Astrocyte (in vitro differentiated cells and primary cell): ENCODE data around the gene SETD1A. TPM values are rescaled to one million over a fixed set of nuclear protein-coding genes. Genes with fewer than 3 reads are reported as not detected.

Source experiments
- DNase-seq: peaks from one replicate; pipeline ENCODE4 v3.0.0-alpha.2; 2010; ENCODE audit warnings: low read depth
- FAIRE-seq: peaks from 2 replicates; lab custom pipeline; 2011; peaks lifted over from hg19 to GRCh38; lab: Jason Lieb, UNC
- H2AFZ ChIP-seq: 2 replicates; pipeline ENCODE4 v1.6.0; 2012; ENCODE audit warnings: low read depth, low read length, inconsistent platforms
- H3K27ac ChIP-seq: 2 replicates; pipeline ENCODE4 v1.5.1; 2011; ENCODE audit warnings: low read depth, low read length, inconsistent platforms
- H3K27me3 ChIP-seq: 2 replicates; pipeline ENCODE4 v1.6.0; 2011; ENCODE audit warnings: low read length, inconsistent platforms; ENCODE audit not compliant: insufficient read depth
- H3K36me3 ChIP-seq: 2 replicates; pipeline ENCODE4 v1.5.1; 2011; ENCODE audit warnings: low read length, inconsistent platforms; ENCODE audit not compliant: insufficient read depth
- H3K4me1 ChIP-seq: 2 replicates; pipeline ENCODE4 v1.5.1; 2011; ENCODE audit warnings: low read length, inconsistent platforms; ENCODE audit not compliant: insufficient read depth
- H3K4me2 ChIP-seq: 2 replicates; pipeline ENCODE4 v1.6.0; 2012; ENCODE audit warnings: low read length, inconsistent platforms
- H3K4me3 ChIP-seq: 2 replicates; pipeline ENCODE4 v1.5.1; 2011; ENCODE audit warnings: low read depth, mild to moderate bottlenecking, low read length, inconsistent platforms; ENCODE audit not compliant: insufficient read depth
- H3K79me2 ChIP-seq: 2 replicates; pipeline ENCODE4 v1.6.0; 2012; ENCODE audit warnings: mild to moderate bottlenecking, low read length, inconsistent platforms; ENCODE audit not compliant: insufficient read depth
- H3K9ac ChIP-seq: 2 replicates; pipeline ENCODE4 v1.6.0; 2012; ENCODE audit warnings: mild to moderate bottlenecking, low read length, inconsistent platforms
- H3K9me3 ChIP-seq: 2 replicates; pipeline ENCODE4 v1.5.1; 2012; ENCODE audit warnings: low read depth, mild to moderate bottlenecking, low read length, inconsistent platforms; ENCODE audit not compliant: insufficient read depth
- H4K20me1 ChIP-seq: 2 replicates; pipeline ENCODE4 v1.6.0; 2012; ENCODE audit warnings: low read length, inconsistent platforms; ENCODE audit not compliant: insufficient read depth
- H3K27ac Mint-ChIP-seq: one replicate; pipeline ENCODE4 v1.8.0; 2021; ENCODE audit warnings: mild to moderate bottlenecking, mixed read lengths; ENCODE audit not compliant: unreplicated experiment
- H3K27me3 Mint-ChIP-seq: one replicate; pipeline ENCODE4 v1.8.0; 2021; ENCODE audit warnings: low read depth, mixed read lengths; ENCODE audit not compliant: unreplicated experiment
- H3K36me3 Mint-ChIP-seq: one replicate; pipeline ENCODE4 v1.8.0; 2021; ENCODE audit warnings: low read depth, mixed read lengths; ENCODE audit not compliant: unreplicated experiment
- H3K4me1 Mint-ChIP-seq: one replicate; pipeline ENCODE4 v1.8.0; 2021; ENCODE audit warnings: low read depth, mixed read lengths; ENCODE audit not compliant: unreplicated experiment
- H3K4me3 Mint-ChIP-seq: one replicate; pipeline ENCODE4 v1.8.0; 2021; ENCODE audit warnings: mild to moderate bottlenecking, moderate library complexity, mixed read lengths; ENCODE audit not compliant: unreplicated experiment
- H3K9me3 Mint-ChIP-seq: one replicate; pipeline ENCODE4 v1.8.0; 2021; ENCODE audit warnings: mild to moderate bottlenecking, mixed read lengths; ENCODE audit not compliant: unreplicated experiment
- EZH2 ChIP-seq: IDR thresholded peaks from 2 replicates; pipeline ENCODE4 v1.6.1; 2012; ENCODE audit warnings: mild to moderate bottlenecking, low read length, inconsistent platforms; ENCODE audit not compliant: insufficient read depth
- total RNA-seq: library from RNA; stranded (reverse); gene quantifications from 2 replicates; pipeline ENCODE4 v1.2.1, GENCODE V29; 2021
- TF ChIP-seq, protein P1 (sequence below): IDR thresholded peaks from 2 replicates; pipeline ENCODE4 v1.5.1; 2011; ENCODE audit warnings: low read depth, mild to moderate bottlenecking, inconsistent platforms, low read length, moderate library complexity; ENCODE audit not compliant: insufficient read depth

The SETD1A gene
- total RNA-seq, 1 donor from 2014 or later: 18.7 TPM

- H3K9me3 Mint-ChIP-seq: no peaks in the 10 kb centered on the region
- H3K27me3 ChIP-seq: no peaks in the 10 kb centered on the region
- H3K4me1 Mint-ChIP-seq: peaks cover 7% of the 10 kb centered on the region
- peaks cover 9% of the 10 kb centered on the region for H4K20me1 ChIP-seq
- H3K9ac ChIP-seq: no peak overlapping the region
- no peaks in the 10 kb centered on the region for H3K79me2 ChIP-seq
- H3K27ac Mint-ChIP-seq: peak overlapping the region; percentile 67
- no peaks in the 10 kb centered on the region for H3K27me3 Mint-ChIP-seq
- peaks cover 11% of the 10 kb centered on the region for H3K36me3 Mint-ChIP-seq
- no peak for FAIRE-seq
- no peak overlapping the region for H3K4me3 ChIP-seq
- H2AFZ ChIP-seq: no peak overlapping the region
- TF ChIP-seq, protein P1, sequence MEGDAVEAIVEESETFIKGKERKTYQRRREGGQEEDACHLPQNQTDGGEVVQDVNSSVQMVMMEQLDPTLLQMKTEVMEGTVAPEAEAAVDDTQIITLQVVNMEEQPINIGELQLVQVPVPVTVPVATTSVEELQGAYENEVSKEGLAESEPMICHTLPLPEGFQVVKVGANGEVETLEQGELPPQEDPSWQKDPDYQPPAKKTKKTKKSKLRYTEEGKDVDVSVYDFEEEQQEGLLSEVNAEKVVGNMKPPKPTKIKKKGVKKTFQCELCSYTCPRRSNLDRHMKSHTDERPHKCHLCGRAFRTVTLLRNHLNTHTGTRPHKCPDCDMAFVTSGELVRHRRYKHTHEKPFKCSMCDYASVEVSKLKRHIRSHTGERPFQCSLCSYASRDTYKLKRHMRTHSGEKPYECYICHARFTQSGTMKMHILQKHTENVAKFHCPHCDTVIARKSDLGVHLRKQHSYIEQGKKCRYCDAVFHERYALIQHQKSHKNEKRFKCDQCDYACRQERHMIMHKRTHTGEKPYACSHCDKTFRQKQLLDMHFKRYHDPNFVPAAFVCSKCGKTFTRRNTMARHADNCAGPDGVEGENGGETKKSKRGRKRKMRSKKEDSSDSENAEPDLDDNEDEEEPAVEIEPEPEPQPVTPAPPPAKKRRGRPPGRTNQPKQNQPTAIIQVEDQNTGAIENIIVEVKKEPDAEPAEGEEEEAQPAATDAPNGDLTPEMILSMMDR: no peak
- no peak for TF ChIP-seq EZH2
- no peaks in the 10 kb centered on the region for H3K9me3 ChIP-seq
- H3K36me3 ChIP-seq: peaks cover 9% of the 10 kb centered on the region
- H3K27ac ChIP-seq: no peak overlapping the region
- DNase-seq: no peak
- peaks cover 10% of the 10 kb centered on the region for H3K4me1 ChIP-seq
- H3K4me2 ChIP-seq: no peak overlapping the region
- no peak overlapping the region for H3K4me3 Mint-ChIP-seq
Measured at GRCh38 chr16:30982548-30983288, 25.2 kb downstream of the SETD1A start.

- Mint-ChIP-seq H3K27ac (no peak overlapping the region), H3K36me3 (peaks cover 11% of the 10 kb centered on the region), H3K27me3 (no peaks in the 10 kb centered on the region), H3K4me1 (peaks cover 7% of the 10 kb centered on the region), H3K9me3 (no peaks in the 10 kb centered on the region), H3K4me3 (no peak overlapping the region)
- no peak for DNase-seq
- H3K36me3 ChIP-seq: peaks cover 7% of the 10 kb centered on the region
- no peak for FAIRE-seq
- no peak overlapping the region for H2AFZ ChIP-seq
- TF ChIP-seq, protein P1: no peak
- TF ChIP-seq EZH2: no peak
- H3K27me3 ChIP-seq: no peaks in the 10 kb centered on the region
- no peak overlapping the region for H3K4me3 ChIP-seq
- no peaks in the 10 kb centered on the region for H3K9me3 ChIP-seq
- H3K4me1 ChIP-seq: peaks cover 10% of the 10 kb centered on the region
- no peak overlapping the region for H3K4me2 ChIP-seq
- H3K79me2 ChIP-seq: no peaks in the 10 kb centered on the region
- H4K20me1 ChIP-seq: peaks cover 6% of the 10 kb centered on the region
- H3K27ac ChIP-seq: no peak overlapping the region
- no peak overlapping the region for H3K9ac ChIP-seq
Measured at GRCh38 chr16:30983289-30983889, 25.8 kb downstream of the SETD1A start.
